GM21515 (cell line): ENCODE data around the gene LIN37.
"Not testable (repeated sequence)": the region's sequence is repeated elsewhere in the genome, so short reads cannot be mapped to it uniquely, and the experiment has no call there.

Experiments
- ATAC-seq: cut with Tn5 transposase; IDR thresholded peaks from one replicate; pipeline ENCODE4 v1.9.1; 2021; ENCODE audit not compliant: unreplicated experiment

The LIN37 gene

GRCh38 chr19:35787227-35787799 is 38.9 kb downstream of the LIN37 start:
- ATAC-seq = no peak

DNA sequence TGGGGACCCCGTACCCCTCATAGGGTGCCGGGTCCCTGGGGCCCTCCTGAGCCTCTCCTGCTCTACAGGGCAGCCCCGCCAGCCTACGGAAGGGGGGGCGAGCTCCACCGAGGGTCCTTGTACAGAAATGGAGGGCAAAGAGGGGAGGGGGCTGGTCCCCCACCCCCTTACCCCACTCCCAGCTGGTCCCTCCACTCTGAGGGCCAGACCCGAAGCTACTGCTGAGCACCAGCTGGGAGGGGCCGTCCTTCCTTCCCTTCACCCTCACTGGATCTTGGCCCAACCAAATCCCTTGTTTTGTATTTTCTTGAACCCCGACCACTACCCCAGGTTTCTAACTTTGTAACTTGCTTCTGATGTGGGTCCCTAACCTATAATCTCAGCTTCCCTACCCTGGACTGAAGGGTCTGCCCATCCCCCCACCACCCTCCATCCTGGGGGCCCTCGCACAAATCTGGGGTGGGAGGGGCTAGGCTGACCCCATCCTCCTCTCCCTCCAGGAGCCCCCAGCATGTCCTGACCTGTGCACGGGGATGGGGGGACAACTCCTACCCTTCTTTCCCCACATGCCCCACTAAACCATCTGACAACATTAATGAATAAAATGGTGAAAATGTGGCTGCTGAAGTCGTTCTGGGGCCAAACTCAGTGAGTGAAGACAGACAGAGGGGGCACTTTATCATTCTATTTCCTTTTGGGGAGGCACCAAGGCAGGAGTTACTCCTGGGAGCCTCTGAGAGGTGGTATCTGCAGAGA is 40.0 kb downstream of the LIN37 start:
- no peak for ATAC-seq

GRCh38 chr19:35789195-35789977 is 41.0 kb downstream of the LIN37 start:
- no peak for ATAC-seq

DNA sequence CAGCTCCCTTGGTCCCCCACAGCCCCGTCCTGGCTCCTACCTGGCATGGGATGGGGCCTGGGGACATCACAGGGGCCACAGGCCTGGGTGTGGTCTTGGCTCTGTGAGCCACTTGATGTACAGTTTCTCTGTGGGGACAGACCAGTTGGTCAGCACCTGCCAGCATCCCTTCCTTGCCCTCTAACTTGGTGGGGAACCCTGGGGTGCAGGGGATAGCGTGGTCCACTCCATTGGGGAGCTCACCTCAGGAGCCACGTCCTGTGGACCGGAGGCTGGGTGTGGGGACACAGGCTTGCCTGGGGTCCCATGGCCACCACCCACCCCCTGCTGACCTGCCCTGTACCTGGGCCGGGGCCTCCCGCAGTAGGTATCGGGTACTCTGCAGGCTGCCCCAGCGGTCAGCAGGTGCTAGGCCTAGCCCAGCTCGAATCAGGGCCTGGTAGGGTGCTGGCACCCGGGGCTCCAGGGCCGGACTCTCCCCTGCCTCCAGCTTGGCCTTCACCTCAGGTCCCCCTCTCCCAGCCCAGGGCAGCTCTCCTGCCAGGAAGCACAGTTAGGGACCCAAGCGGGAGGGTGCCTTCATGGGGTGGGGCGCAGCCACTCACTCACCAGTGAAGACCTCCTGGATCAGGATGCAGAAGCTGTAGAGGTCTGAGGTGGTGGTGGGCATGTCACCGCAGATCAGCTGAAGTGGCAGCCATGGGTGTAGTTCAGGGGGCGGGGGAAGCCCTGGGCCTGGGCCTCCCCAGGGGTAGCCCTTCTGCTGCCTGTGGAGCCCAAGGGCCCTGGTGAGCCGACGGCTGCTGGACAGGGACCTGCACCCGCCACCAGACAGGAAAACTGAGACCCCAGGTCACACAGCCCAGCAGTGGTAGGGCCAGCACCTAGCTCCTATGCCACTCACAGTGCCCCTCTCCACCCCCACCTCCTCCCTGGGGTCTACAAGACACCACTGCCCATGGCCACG is 41.9 kb downstream of the LIN37 start:
- ATAC-seq = no peak

GRCh38 chr19:35790981-35791813 is 42.8 kb downstream of the LIN37 start:
- no peak for ATAC-seq

DNA sequence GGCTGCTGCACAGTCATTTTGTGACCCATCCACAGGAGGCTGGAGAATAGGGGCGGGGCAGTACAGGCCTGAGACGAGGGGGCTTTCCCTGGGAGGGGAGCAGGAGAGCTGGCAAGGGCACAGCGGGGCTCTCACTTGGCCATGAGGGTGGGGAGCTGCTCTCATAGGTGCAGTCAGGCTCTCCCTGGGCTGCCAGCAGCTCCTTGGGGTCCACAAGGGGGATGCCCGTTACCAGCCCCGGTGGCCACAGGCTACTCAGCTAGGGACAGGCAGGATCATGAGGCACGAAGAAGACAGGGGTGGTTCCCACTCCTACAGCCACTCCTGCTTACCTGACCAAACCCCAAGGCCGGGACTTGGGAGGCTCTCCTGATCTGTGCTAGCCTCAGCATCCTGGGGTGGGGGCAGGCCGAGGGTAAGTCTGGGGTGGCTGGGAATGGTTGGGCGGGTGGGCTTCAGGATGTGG is 43.5 kb downstream of the LIN37 start:
- ATAC-seq = no peak

GRCh38 chr19:35792312-35792711 is 43.9 kb downstream of the LIN37 start:
- no peak for ATAC-seq

DNA sequence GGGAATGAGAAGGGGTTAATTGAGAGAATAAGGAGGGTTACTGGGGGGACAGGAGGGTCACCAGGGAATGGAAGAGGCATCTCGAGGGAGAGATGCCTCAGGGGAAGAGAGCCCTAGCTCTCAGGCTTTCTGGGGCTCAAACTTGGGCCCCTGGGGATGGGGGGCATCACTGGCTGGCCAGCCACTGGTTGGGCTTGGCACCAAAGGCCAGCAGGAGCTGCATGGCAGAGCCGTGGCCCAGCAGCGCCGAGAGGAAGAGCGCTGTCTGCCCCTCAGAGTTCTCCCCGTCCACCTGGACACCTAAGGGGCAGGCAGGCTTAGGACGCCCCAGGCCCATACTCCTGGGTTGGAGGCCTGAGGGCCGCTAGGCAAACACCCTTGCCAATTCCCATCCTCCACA is 44.5 kb downstream of the LIN37 start:
- ATAC-seq = no peak

DNA sequence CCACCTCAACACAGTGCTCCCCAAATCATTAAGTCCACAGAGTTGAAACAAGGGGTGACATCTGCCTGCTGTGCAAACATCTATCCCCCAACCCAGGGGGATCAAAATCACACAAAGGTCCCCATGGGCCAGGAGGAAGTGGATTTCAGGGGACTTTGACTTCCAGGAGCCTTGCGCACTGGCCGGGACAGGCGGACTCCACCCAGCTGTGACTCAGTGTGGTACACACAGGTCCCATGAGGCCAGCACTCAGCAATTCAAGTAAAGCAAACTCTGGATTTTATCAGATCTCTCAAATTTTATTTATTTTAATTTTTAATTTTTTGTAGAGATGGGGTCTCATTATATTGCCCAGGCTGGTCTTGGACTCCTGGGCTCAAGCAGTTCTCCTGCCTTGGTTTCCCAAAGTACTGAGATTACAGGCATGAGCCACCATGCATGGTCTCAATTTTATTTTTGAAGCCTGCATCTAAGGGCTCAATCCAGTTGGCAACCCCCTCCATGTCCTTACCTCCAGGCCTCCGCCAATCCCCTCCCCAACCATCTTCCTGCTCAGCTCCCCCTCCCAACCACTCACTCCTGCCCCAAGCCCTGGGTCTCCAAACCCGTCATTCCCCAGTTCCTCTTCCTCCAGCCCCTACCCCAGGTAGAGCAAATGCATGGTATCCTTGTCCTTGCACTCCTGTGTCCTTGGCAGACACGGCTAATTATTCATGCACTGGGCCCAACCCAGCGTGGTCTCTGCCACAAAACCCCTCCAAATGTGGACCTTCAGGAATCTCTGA is 45.2 kb downstream of the LIN37 start:
- ATAC-seq = no peak

DNA sequence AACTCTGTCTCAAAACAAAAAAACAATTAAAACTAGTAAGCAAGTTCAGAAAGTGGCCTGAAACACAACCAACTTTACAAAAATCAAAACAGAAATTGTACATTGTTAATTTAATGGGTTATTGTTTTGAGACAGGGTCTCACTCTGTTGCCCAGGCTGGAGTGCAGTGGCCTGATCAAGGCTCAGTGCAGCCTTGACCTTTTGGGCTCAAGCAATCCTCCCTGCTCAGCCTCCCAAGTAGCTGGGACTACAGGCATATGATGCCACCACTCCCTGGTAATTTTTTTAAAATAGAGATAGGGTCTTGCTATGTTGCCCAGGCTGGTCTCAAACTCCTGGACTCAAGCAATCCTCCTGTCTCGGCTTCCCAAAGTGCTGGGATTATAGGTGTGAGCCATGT is 47.2 kb downstream of the LIN37 start:
- ATAC-seq = not testable (repeated sequence)

DNA sequence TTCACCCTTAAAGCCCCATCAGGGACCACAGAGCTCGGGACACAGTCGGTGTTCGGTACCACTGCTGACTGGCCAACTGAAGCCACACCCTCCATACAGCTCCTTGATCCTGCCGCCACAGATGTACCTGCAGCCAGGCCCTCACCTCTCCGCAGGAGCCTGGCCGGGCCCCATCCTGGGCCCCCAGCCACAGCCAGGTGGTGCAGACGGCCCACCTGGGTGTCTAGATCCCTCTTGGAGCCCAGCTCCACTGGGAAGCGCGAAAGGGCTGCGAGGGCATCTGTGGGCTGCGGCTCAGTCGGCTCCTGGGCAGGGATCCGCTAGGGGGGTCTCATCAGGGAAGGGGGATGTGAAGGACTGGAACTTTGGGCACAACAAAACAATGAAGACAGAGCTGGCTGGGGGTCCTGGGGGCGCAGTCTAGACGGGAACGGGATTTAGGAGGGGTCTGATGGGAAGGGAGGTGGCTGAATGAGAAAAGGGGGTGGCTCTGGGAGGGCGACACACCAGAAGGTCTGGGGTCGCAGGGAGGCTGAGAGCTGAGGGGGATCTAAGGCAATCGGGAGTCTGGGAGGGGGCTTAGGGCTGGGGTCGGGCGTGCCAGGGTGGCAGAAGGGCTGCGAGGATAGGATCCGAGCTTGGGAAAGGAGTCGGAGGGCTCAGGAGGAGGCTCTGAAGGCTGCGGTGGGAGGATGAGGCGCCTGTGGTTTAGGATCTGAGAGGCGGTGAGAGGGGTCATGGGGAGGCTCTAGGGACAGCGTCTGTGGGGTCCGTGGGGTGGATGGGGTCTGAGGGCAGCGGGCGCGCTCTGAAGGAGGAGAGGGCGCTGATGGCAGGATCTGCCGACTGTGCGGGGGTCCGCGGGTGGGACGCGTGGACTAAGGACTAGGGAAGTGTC is 48.5 kb downstream of the LIN37 start:
- ATAC-seq = no peak

- ATAC-seq = no peak
Measured at GRCh38 chr19:35797663-35798062, 49.3 kb downstream of the LIN37 start.

DNA sequence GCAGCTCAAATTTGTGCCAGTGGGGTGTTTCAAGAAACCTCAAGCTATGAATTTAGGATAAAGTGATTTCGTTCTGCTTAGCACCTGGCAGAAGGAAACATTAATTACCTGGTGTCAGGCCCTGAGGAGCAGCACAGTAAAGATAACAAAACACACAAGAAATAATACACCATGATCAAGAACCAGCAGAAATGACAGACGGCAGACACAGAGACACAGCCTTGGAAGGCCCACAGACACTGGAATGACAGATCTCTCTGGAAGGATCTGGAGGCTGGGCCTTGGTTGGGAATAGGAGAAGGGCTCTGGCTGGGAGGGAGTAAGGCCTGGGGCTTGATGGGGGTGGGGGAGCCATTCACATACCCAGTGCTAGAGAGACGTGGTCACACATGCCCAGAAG is 53.5 kb downstream of the LIN37 start:
- ATAC-seq = no peak
